GM19468 (cell line): ENCODE results near the gene FER.
"Not testable (repeated sequence)": the region's sequence is repeated elsewhere in the genome, so short reads cannot be mapped to it uniquely, and the experiment has no call there.

ENCODE experiments used
- ATAC-seq: cut with Tn5 transposase; IDR thresholded peaks from one replicate; pipeline ENCODE4 v1.9.1; 2021; ENCODE audit warnings: mild to moderate bottlenecking, moderate library complexity, moderate number of reproducible peaks; ENCODE audit not compliant: unreplicated experiment; ENCODE audit errors: extremely low read depth

FER gene

DNA sequence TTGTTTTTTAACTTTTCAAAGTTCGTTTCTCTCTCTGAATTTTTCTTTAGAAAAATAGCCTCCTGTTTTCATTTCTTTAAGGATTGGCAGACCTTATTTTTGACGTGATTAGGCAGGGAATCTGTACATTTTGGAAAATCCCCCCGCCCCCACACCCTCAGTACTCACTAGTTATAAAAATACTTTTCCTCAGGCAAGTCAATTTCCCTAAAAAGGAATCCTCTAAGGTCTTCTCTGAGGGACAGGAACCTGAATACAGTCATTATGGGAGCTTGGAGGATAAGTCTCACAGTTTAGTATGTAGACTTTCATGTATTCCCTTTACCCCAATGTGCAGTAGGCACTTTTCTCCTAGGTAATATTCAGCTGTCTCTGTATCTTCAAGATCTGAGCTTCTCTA lies 3.9 kb upstream of the FER start:
- no peak for ATAC-seq

- no peak for ATAC-seq
Measured at GRCh38 chr5:108747111-108747773, 455 bp upstream of the FER start.

DNA sequence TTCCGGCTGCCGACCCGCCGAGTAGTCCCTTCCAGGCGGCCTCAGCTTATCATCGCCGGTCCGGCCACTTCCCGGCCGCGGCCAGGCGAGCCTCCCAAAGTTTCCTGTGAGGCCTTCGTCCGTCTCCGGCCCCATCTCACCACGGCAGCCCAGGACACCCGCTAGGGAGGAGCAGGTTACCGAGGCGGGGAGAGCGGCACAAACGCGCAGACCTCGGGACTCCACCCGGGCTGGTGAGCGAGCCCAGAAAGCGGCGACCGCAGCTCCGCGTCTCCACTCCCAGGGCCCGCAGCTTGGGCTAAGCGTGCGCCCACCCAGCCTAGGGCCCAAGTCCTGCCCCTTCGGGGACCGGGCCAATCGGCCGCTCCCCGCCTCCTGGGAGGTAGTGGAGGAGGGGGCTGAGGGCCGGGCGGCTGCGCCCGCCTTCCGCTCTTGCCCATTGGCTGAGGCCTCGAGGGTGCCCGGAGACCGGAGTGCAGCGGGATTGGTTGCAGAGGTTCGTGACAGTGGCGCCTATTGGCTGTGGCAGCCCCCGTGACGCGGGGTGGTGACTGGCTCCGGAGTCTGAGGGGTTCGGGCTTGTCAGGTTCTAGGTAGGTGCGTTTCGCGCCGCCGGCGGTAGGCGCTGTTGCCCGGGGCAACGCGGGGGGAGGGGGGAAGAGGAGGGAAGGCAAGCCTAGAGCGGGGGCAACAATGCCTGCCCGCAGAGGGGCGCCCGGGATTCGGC lies 867 bp downstream of the FER start:
- ATAC-seq = peak; percentile 98

- no peak for ATAC-seq
Measured at GRCh38 chr5:108749128-108749861, 1.6 kb downstream of the FER start.

DNA sequence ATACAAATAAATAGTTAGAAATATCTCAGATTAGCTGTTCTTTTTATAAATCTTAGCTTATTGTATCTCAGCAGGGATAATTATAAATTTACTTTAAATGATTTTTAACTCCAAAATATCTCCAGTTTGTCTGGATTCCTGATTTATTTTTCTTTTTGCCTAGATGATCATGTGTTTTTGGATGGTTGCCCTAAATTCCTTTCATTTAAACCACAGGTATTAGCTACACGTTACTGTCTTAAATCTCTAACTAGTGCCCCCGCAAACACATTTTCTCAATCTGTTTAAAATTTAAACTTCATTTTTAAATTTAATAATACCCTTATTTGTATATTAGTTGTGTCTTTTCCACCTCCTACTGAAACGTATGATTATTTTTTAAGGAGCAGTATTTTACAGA lies 5.6 kb downstream of the FER start:
- no peak for ATAC-seq

DNA sequence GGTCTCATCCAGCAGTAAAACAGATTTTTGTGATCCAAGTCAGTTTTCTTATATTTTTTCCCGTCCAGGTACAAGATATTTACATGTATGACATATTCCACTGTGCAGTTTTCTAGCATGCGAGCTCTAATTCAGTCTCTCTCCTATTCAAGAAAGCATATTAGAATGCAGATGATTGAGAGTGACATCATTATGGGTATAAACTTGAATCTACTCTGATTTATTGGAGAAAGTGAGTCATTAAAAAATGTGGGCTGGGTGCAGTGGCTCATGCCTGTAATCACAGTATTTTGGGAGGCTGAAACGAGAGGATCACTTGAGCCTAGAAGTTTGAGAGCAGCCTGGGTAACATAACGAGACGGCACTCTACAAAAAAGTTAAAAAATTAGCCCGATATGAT lies 6.2 kb downstream of the FER start:
- ATAC-seq = no peak

GRCh38 chr5:108760512-108760911 lies 12.8 kb downstream of the FER start:
- no peak for ATAC-seq

GRCh38 chr5:108762660-108763059 lies 15.0 kb downstream of the FER start:
- no peak for ATAC-seq

DNA sequence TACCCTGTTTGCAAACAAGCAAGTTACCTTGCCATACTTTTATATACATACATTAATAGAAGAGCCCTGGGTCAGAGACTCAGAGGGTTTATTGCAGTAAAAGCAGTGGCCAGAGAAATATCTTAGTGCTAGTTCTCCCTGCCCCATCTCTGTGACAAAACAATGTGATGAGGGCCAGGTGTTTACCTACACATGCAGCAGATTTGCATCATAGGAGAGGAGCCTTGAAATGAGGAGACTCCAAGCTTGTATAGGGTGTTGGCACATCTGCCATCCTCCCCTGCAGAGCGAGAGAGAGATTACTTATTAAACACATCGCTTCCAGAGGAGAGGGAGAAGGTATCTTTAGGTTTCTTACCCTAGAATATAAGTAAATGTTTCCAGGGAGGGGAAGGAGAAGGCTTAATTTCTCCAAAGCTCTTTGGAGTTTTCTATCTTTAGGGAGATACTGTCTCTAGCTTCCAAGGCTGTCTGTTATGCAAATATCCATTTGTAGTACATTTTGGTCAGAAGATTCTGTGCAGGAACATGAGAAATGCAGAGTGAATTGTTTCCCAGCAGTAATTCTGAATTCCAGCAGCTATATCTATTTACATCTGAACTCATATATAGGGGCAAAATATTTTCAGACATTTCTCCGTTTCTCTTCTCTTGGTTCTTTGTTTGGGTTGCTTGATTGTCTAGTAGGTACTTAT lies 15.7 kb downstream of the FER start:
- ATAC-seq = no peak

DNA sequence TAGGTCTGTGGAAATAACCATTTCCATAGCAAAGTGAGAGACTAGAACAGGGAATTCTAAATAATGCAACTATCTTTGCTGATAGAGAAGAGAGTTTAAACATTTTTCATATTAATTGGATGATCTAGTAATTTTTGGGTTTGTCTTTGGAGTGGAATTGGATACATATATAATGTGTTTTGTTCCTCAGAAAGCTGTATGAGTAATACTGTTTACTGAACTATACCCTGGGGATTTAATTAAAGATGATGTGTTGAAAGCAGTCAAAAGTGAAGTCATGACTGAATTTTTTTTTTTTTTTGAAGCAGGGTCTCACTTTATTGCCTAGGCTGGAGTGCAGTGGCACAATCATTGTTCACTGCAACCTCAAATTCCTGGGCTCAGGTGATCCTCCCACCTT lies 17.9 kb downstream of the FER start:
- no peak for ATAC-seq

- ATAC-seq = not testable (repeated sequence)
Measured at GRCh38 chr5:108766916-108767315, 19.2 kb downstream of the FER start.

- no peak for ATAC-seq
Measured at GRCh38 chr5:108769352-108769751, 21.7 kb downstream of the FER start.

DNA sequence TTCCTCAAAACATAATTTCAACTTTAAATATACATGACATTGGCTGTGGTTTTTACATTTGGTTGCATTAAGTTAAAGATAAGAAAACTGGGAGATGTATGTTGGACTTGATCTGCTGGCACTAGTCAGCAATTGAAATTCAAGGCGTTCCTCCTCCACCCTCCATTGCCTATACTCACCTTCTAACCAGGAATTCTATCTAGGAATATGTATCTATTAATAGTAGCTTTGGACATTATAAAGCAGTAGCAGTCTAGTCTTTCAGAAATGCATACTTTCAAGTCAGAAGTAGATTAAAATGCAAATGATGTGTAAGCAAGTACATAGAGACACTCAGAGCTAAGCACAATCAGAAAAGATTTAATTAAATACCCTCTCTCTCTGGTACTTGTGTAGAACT lies 24.9 kb downstream of the FER start:
- no peak for ATAC-seq

DNA sequence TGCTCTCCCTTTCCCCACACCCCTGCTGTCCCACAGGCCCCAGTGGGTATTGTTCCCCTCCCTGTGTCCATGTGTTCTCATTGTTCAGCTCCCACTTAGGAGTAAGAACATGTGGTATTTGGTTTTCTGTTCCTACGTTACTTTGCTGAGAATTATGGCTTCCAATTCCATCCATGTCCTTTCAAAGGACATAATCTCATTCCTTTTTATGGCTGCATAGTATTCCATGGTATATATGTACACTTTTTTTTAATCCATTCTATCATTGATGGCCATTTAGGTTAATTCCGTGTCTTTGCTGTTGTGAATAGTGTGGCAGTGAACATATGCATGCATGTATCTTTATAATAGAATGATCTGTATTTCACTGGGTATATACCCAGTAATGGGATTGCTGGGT lies 25.6 kb downstream of the FER start:
- ATAC-seq = no peak

GRCh38 chr5:108774079-108774478 lies 26.4 kb downstream of the FER start:
- ATAC-seq = not testable (repeated sequence)

DNA sequence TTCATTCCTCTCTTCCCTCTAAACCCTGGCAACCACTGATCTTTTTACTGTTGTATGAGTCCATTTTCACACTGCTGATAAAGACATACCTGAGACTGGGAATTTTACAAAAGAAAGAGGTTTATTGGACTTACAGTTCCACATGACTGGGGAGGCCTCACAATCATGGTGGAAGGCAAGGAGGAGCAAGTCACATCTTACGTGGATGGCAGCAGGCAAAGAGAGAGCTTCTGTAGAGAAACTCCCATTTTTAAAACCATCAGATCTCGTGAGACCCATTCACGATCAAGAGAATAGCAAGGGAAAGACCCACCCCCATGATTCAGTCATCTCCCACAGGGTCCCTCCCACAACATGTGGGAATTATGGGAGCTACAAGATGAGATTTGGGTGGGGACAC lies 29.9 kb downstream of the FER start:
- not testable (repeated sequence) for ATAC-seq

- ATAC-seq = not testable (repeated sequence)
Measured at GRCh38 chr5:108784577-108784976, 36.9 kb downstream of the FER start.

- ATAC-seq = no peak
Measured at GRCh38 chr5:108786806-108787483, 39.2 kb downstream of the FER start.

DNA sequence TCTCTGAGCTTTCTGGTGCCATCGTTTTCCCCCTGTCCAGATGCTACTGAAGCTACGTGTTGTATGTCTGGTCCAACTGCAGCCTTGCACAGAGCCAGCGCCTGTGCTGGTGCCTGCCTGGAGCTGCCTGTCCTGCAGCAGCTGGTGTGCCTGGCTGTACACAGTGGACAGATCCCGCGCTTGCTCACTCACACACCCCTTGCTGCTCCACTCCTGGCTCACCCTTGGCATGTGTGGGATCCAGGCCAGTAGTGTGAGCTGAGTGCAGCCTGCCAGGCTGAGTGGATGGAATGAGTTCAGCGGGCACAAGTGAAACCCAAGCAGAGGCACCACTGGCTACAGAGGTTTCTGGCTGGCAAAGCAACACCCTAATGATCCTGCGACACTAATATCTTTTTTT lies 40.4 kb downstream of the FER start:
- ATAC-seq = no peak

DNA sequence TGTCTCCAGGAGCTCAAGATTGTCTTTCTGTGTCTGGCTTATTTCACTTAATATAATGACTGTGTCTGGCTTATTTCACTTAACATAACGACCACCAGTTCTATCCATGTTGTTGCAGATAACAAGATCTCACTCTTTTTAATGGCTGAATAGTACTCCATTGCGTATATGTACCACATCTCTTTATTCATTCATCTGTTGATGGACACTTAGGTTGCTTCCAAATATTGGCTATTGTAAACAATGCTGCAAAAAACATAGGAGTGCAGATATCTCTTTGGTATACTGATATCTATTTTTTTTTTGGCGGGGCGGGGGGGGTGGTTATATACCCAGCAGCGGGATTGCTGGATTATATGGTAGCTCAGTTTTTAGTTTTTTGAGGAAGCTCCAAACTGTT lies 45.5 kb downstream of the FER start:
- no peak for ATAC-seq
